ENCODE measurements around the gene MAPT. TPM values are rescaled to one million over a fixed set of nuclear protein-coding genes. Genes with fewer than 3 reads are reported as not detected.
"Not testable (repeated sequence)": the region's sequence is repeated elsewhere in the genome, so short reads cannot be mapped to it uniquely, and the experiment has no call there.

MAPT gene
- total RNA-seq, 6 donors from 2014 or later, result 2.1 to 3.7 (median 2.8) TPM

DNA sequence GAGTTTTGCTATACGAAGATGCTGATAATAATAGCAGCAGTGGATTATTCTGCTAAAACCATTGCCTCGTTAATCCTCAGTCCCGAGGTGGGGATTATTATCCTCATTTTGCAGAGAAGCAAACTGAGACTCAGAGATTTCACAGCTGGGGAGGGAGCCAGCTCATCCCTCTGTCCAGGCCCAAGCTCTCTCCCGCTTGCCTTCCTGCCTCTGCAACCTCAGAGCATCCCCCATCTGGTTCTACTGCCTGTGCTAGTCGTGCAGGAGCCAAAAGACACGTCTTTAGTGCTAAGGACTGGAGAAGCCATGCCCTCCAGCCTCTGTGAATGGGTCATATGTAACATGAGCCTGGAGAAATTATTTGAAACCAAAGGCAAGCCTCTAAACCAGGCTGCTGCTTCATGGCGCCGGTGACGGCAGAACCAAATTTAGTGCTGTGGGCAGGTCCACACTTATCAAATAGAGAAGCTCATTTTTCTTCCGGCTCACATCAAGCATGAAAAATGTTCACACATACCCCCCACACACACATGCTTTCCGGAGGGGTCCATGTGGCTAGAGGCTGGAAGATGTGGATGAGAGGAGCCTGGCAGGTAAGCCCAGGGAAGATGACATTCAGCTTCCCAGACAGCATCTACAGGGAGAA is 13.5 kb downstream of the MAPT start:
- 69 to 72% methylated on average over 10 to 11 of the region's 11 CpGs for WGBS, 2 donors
- H3K27ac ChIP-seq, result no peak overlapping the region
- H3K36me3 ChIP-seq, result no peaks in the 10 kb centered on the region
- peaks cover 0 to 3% (median 0%) of the 10 kb centered on the region in 4 donors for H3K4me1 ChIP-seq
- no peak overlapping the region for H3K4me3 ChIP-seq
- H3K9me3 ChIP-seq, result peaks cover 0 to 5% (median 4%) of the 10 kb centered on the region in 4 donors
- ATAC-seq (ENCODE audit: low FRiP score in 2 of 2), result no peak
- DNase-seq, result no peak
- H3K27me3 ChIP-seq, result peaks cover 0 to 6% (median 0%) of the 10 kb centered on the region in 4 donors
- TF ChIP-seq, protein P1, sequence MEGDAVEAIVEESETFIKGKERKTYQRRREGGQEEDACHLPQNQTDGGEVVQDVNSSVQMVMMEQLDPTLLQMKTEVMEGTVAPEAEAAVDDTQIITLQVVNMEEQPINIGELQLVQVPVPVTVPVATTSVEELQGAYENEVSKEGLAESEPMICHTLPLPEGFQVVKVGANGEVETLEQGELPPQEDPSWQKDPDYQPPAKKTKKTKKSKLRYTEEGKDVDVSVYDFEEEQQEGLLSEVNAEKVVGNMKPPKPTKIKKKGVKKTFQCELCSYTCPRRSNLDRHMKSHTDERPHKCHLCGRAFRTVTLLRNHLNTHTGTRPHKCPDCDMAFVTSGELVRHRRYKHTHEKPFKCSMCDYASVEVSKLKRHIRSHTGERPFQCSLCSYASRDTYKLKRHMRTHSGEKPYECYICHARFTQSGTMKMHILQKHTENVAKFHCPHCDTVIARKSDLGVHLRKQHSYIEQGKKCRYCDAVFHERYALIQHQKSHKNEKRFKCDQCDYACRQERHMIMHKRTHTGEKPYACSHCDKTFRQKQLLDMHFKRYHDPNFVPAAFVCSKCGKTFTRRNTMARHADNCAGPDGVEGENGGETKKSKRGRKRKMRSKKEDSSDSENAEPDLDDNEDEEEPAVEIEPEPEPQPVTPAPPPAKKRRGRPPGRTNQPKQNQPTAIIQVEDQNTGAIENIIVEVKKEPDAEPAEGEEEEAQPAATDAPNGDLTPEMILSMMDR (IDR thresholded peaks at IDR 0.05), result no peak
- no peak for TF ChIP-seq EP300 (IDR thresholded peaks at IDR 0.05)
- TF ChIP-seq POLR2A (IDR thresholded peaks at IDR 0.05), result no peak
- no peak for TF ChIP-seq POLR2AphosphoS5 (IDR thresholded peaks at IDR 0.05)

DNA sequence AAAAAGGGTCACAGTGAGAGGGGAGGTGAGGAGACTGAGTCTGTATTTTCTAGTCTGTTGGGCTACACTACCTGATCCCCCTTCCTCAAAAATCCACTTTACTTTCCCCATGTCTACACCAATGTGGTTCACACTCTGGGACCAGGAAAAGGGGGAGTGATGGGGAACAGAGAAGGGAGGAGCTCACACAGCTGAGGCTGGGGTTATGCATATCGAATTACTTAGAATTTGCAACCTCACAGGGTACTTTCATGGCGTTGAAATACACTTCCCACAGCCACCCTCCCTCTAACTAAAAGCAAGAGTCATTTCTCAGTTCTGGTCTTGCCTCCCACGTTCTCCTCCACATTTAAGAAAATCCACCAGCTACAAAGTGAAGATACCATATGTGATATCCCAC is 14.1 kb downstream of the MAPT start:
- no peak for TF ChIP-seq EP300 (IDR thresholded peaks at IDR 0.05)
- TF ChIP-seq, protein P1 (IDR thresholded peaks at IDR 0.05), result no peak
- no peak for TF ChIP-seq POLR2AphosphoS5 (IDR thresholded peaks at IDR 0.05)
- TF ChIP-seq POLR2A (IDR thresholded peaks at IDR 0.05), result no peak
- Histone ChIP-seq H3K27ac (no peak overlapping the region), H3K36me3 (no peaks in the 10 kb centered on the region), H3K27me3 (peaks cover 0 to 6% (median 0%) of the 10 kb centered on the region in 4 donors), H3K4me3 (no peak overlapping the region), H3K4me1 (no peaks in the 10 kb centered on the region), H3K9me3 (peaks cover 0 to 5% (median 4%) of the 10 kb centered on the region in 4 donors)
- ATAC-seq (ENCODE audit: low FRiP score in 2 of 2), result no peak
- no peak for DNase-seq
- 28 to 42% methylated on average over 3 of the region's 3 CpGs for WGBS, 2 donors

DNA sequence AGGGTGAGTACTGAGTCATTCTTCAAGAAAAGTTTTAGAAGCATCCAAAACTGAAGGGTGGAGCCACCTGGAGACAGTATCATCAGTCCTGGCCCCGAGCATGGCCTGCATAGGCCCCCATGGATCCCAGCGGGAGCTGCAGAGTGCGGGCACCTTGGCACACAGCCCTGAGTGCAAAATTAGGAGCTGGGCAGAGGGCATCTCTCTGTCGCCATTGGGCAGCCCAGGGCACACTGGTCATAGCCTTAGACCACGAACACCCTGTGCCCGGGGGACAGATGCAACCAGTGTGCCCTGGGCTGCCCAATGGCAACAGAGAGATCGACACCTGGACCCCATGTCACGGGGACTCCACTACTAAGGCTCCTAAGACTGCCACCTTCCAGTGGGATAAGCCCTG is 14.6 kb downstream of the MAPT start:
- H3K27me3 ChIP-seq, result peaks cover 0 to 6% (median 0%) of the 10 kb centered on the region in 4 donors
- H3K4me1 ChIP-seq, result no peaks in the 10 kb centered on the region
- peak in 1 of 2 donors; percentile 27 for ATAC-seq (ENCODE audit: low FRiP score in 2 of 2)
- no peak overlapping the region for H3K4me3 ChIP-seq
- TF ChIP-seq EP300 (IDR thresholded peaks at IDR 0.05) (no peak), POLR2A (IDR thresholded peaks at IDR 0.05) (no peak), POLR2AphosphoS5 (IDR thresholded peaks at IDR 0.05) (no peak)
- TF ChIP-seq, protein P1 (IDR thresholded peaks at IDR 0.05), result no peak
- H3K9me3 ChIP-seq, result peaks cover 0 to 5% (median 4%) of the 10 kb centered on the region in 4 donors
- 80 to 97% methylated on average over 1 to 4 of the region's 8 CpGs for WGBS, 2 donors
- H3K36me3 ChIP-seq, result no peaks in the 10 kb centered on the region
- DNase-seq, result no peak
- H3K27ac ChIP-seq, result no peak overlapping the region

DNA sequence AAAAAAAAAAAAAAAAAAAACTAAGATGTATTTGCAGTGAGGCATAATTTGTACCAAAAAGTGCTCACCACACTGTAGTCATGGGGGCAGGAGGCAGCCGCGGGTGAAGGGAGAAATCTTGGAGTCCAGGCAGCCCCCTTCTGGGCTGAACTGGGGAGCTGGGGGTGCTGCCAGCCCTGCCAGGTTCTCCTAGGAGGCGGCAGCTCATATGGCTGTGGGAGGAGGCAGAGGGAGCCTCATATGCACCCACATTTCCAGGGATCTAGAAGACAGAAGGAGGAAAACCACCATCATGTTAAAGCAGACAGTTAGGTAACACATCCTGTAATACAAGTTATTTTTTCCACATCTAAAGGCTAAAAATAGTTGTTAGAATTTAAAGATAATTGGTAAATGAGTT is 16.3 kb downstream of the MAPT start:
- DNase-seq (no peak), ATAC-seq (ENCODE audit: low FRiP score in 2 of 2) (no peak)
- peaks cover 0 to 5% (median 4%) of the 10 kb centered on the region in 4 donors for H3K9me3 ChIP-seq
- no peak overlapping the region for H3K4me3 ChIP-seq
- H3K36me3 ChIP-seq, result no peaks in the 10 kb centered on the region
- H3K27me3 ChIP-seq, result peaks cover 0 to 5% (median 0%) of the 10 kb centered on the region in 4 donors
- H3K4me1 ChIP-seq, result no peaks in the 10 kb centered on the region
- 79 to 82% methylated on average over 3 of the region's 3 CpGs for WGBS, 2 donors
- no peak for TF ChIP-seq POLR2A (IDR thresholded peaks at IDR 0.05)
- TF ChIP-seq, protein P1 (IDR thresholded peaks at IDR 0.05), result no peak
- no peak for TF ChIP-seq EP300 (IDR thresholded peaks at IDR 0.05)
- no peak for TF ChIP-seq POLR2AphosphoS5 (IDR thresholded peaks at IDR 0.05)
- H3K27ac ChIP-seq, result no peak overlapping the region

DNA sequence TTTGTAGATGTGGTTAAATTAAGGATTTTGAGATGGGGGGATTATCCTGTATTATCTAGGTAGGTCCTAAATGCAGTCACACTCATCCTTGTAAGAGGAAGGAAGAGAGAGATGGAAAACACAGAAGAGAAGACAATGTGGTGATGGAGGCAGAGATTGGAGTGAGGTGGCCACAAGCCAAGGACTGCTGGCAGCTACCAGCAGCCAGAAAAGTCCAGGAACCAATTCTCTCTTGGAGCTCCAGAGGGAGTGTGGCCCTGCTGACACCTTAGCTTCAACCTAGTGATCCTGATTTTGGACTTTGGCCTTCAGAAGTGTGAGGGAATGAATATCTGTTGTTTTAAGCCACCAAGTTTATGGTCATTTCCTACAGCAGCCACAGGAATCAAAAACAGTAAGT is 18.0 kb downstream of the MAPT start:
- ATAC-seq (ENCODE audit: low FRiP score in 2 of 2), result no peak
- no peaks in the 10 kb centered on the region for H3K4me1 ChIP-seq
- TF ChIP-seq POLR2AphosphoS5 (IDR thresholded peaks at IDR 0.05), result no peak
- peaks cover 0 to 5% (median 4%) of the 10 kb centered on the region in 4 donors for H3K9me3 ChIP-seq
- no peaks in the 10 kb centered on the region for H3K27me3 ChIP-seq
- H3K36me3 ChIP-seq, result no peaks in the 10 kb centered on the region
- H3K4me3 ChIP-seq, result no peak overlapping the region
- H3K27ac ChIP-seq, result no peak overlapping the region
- DNase-seq, result no peak

DNA sequence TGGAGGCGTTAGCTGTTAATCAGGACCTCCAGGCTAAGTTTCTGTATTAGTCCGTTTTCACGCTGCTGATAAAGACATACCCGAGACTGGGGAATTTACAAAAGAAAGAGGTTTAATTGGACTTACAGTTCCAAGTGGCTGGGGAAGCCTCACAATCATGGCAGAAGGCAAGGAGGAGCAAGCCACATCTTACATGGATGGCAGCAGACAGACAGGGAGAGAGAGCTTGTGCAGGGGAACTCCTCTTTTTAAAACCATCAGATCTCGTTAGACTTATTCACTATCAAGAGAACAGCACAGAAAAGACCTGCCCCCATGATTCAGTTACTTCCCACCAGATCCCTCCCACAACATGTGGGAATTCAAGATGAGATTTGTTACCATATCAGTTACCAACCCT is 18.7 kb downstream of the MAPT start:
- not testable (repeated sequence) for H3K36me3 ChIP-seq; H3K4me3 ChIP-seq; H3K4me1 ChIP-seq; H3K27ac ChIP-seq; ATAC-seq (ENCODE audit: low FRiP score in 2 of 2); H3K9me3 ChIP-seq; DNase-seq; H3K27me3 ChIP-seq
- 87 to 95% methylated on average over 5 of the region's 5 CpGs for WGBS, 2 donors
